ENCODE results near the gene KCNA10.

The KCNA10 gene

GRCh38 chr1:110556471-110556807 is 37.5 kb upstream of the KCNA10 start:
- no peak overlapping the region for H3K4me3 ChIP-seq (ENCODE audit: low read length)
- DNase-seq (ENCODE audit: low read depth): no peak
- TF ChIP-seq CTCF (IDR thresholded peaks at IDR 0.05; ENCODE audit: insufficient read depth, low read depth, low read length, missing control alignments): no peak

GRCh38 chr1:110555807-110556470 is 37.0 kb upstream of the KCNA10 start:
- no peak for TF ChIP-seq CTCF (IDR thresholded peaks at IDR 0.05; ENCODE audit: insufficient read depth, low read depth, low read length, missing control alignments)
- no peak for DNase-seq (ENCODE audit: low read depth)
- H3K4me3 ChIP-seq (ENCODE audit: low read length): no peak overlapping the region

GRCh38 chr1:110554871-110555801 is 36.2 kb upstream of the KCNA10 start:
- DNase-seq (ENCODE audit: low read depth): peak; percentile 14
- TF ChIP-seq CTCF (IDR thresholded peaks at IDR 0.05; ENCODE audit: insufficient read depth, low read depth, low read length, missing control alignments): peak; percentile 29
- H3K4me3 ChIP-seq (ENCODE audit: low read length): no peak overlapping the region

GRCh38 chr1:110551278-110551809 is 32.4 kb upstream of the KCNA10 start:
- no peak overlapping the region for H3K4me3 ChIP-seq (ENCODE audit: low read length)
- DNase-seq (ENCODE audit: low read depth): no peak
- TF ChIP-seq CTCF (IDR thresholded peaks at IDR 0.05; ENCODE audit: insufficient read depth, low read depth, low read length, missing control alignments): no peak

- no peak overlapping the region for H3K4me3 ChIP-seq (ENCODE audit: low read length)
- no peak for TF ChIP-seq CTCF (IDR thresholded peaks at IDR 0.05; ENCODE audit: insufficient read depth, low read depth, low read length, missing control alignments)
- DNase-seq (ENCODE audit: low read depth): no peak
Measured at GRCh38 chr1:110549831-110550230, 30.9 kb upstream of the KCNA10 start.

- no peak overlapping the region for H3K4me3 ChIP-seq (ENCODE audit: low read length)
- peak; percentile 40 for DNase-seq (ENCODE audit: low read depth)
Measured at GRCh38 chr1:110548381-110548780, 29.4 kb upstream of the KCNA10 start.

More at GRCh38 chr1:110548381-110548780, 29.4 kb upstream of the KCNA10 start:
- peak; percentile 67 for TF ChIP-seq CTCF (IDR thresholded peaks at IDR 0.05; ENCODE audit: insufficient read depth, low read depth, low read length, missing control alignments)
